SK-N-SH (cell line): ENCODE data around the gene NCS1. TPM values are rescaled to one million over a fixed set of nuclear protein-coding genes. Genes with fewer than 3 reads are reported as not detected.

ENCODE experiments used
- CTCF ChIA-PET: fragments of 300-600, 350-600 bp; formaldehyde crosslinking; extraction: SDS; loops from one replicate; lab custom pipeline; 2021; lab: Yijun Ruan, JAX
- POLR2A ChIA-PET: fragments of 350-600 bp; sonication (Branson Sonifier 250); formaldehyde crosslinking; extraction: SDS; loops from one replicate; lab custom pipeline; 2020; ENCODE audit warnings: antibody characterized with exemption, inconsistent platforms; lab: Yijun Ruan, JAX
- DNase-seq: peaks from one replicate; pipeline ENCODE4 v3.0.0; 2012
- H2AFZ ChIP-seq: fragments of 200-600 bp; sonication (generic); 2 replicates; pipeline ENCODE4 v1.8.1; 2016; ENCODE audit warnings: antibody characterized with exemption, mild to moderate bottlenecking, low read depth
- H3F3A ChIP-seq: fragments of 200-600 bp; sonication (generic); replicated peaks from 2 replicates; pipeline ENCODE3; 2016; ENCODE audit warnings: antibody characterized with exemption, mild to moderate bottlenecking; ENCODE audit not compliant: insufficient read depth
- H3K27ac ChIP-seq, 2 experiments: fragments of 200-500 bp in 1 of 2; fragments of 200-600 bp in 1 of 2; sonication (Bioruptor generic) in 1 of 2; sonication (generic), shearing (Covaris generic) in 1 of 2; 2 replicates each; pipeline versions ENCODE4 v1.5.1 to v1.6.1; 2014 to 2016; ENCODE audit warnings: low read depth in 2 of 2, inconsistent platforms in 1 of 2, low read length in 1 of 2, mild to moderate bottlenecking in 1 of 2, mixed read lengths in 1 of 2
- H3K27me3 ChIP-seq: fragments of 200-600 bp; sonication (generic), shearing (Covaris generic); 2 replicates; pipeline ENCODE4 v1.6.1; 2016; ENCODE audit warnings: mixed run types; ENCODE audit not compliant: insufficient read depth
- H3K36me3 ChIP-seq, 2 experiments: fragments of 200-500 bp in 1 of 2; fragments of 200-600 bp in 1 of 2; sonication (Bioruptor generic) in 1 of 2; sonication (generic) in 1 of 2; replicated peaks in 1 of 2; 2 replicates each; pipeline versions ENCODE3 to v1.5.1; 2014 to 2016; ENCODE audit warnings: low read length in 1 of 2, mild to moderate bottlenecking in 1 of 2; ENCODE audit not compliant: insufficient read depth in 2 of 2, control insufficient read depth in 1 of 2
- H3K4me1 ChIP-seq, 2 experiments: fragments of 200-500 bp in 1 of 2; fragments of 200-600 bp in 1 of 2; sonication (Bioruptor generic) in 1 of 2; sonication (generic), shearing (Covaris generic) in 1 of 2; 2 replicates each; pipeline versions ENCODE4 v1.5.1 to v1.6.1; 2014 to 2016; ENCODE audit warnings: low read depth in 1 of 2, low read length in 1 of 2, mixed run types in 1 of 2; ENCODE audit not compliant: insufficient read depth in 2 of 2, control insufficient read depth in 1 of 2
- H3K4me2 ChIP-seq: fragments of 200-600 bp; sonication (generic), shearing (Covaris generic); 2 replicates; pipeline ENCODE4 v1.6.1; 2017; ENCODE audit warnings: mixed run types
- H3K4me3 ChIP-seq, 2 experiments: fragments of 200-500 bp in 1 of 2; fragments of 200-600 bp in 1 of 2; sonication (Bioruptor generic) in 1 of 2; sonication (generic), shearing (Covaris generic) in 1 of 2; 2 replicates each; pipeline versions ENCODE4 v1.5.1 to v1.8.1; 2014 to 2016; ENCODE audit warnings: low read depth in 2 of 2, inconsistent platforms in 1 of 2, low read length in 1 of 2, mild to moderate bottlenecking in 1 of 2, mixed read lengths in 1 of 2, moderate library complexity in 1 of 2
- H3K79me2 ChIP-seq: fragments of 200-600 bp; sonication (generic); 2 replicates; pipeline ENCODE4 v1.8.1; 2017; ENCODE audit warnings: mild to moderate bottlenecking; ENCODE audit not compliant: insufficient read depth
- H3K9ac ChIP-seq: fragments of 200-600 bp; sonication (generic); 2 replicates; pipeline ENCODE4 v1.6.1; 2017; ENCODE audit warnings: mixed run types
- H3K9me2 ChIP-seq: fragments of 200-600 bp; sonication (generic); 2 replicates; pipeline ENCODE4 v1.6.1; 2017; ENCODE audit warnings: mixed run types
- H3K9me3 ChIP-seq: fragments of 200-600 bp; sonication (generic); 2 replicates; pipeline ENCODE4 v1.6.1; 2017; ENCODE audit warnings: mixed run types, mild to moderate bottlenecking, moderate library complexity
- H4K20me1 ChIP-seq: fragments of 200-600 bp; sonication (generic); 2 replicates; pipeline ENCODE4 v1.6.1; 2017; ENCODE audit warnings: mild to moderate bottlenecking, mixed run types; ENCODE audit not compliant: insufficient read depth
- CTCF ChIP-seq: fragments of 200-600 bp; sonication (generic); IDR thresholded peaks from 2 replicates; pipeline ENCODE4 v1.6.1; 2017; ENCODE audit warnings: antibody characterized with exemption, mild to moderate bottlenecking, moderate library complexity
- ELF1 ChIP-seq: IDR thresholded peaks from 2 replicates; pipeline ENCODE4 v1.4.0; 2012
- FOXJ3 ChIP-seq: sonication (generic); formaldehyde crosslinking; IDR thresholded peaks from 2 replicates; pipeline ENCODE4 v1.5.1; 2020; ENCODE audit warnings: mild to moderate bottlenecking, missing genetic modification reagents
- GABPA ChIP-seq: IDR thresholded peaks from 2 replicates; pipeline ENCODE4 v1.4.0; 2012; ENCODE audit warnings: low read depth, mild to moderate bottlenecking
- MEF2A ChIP-seq: IDR thresholded peaks from 2 replicates; pipeline ENCODE4 v1.4.0; 2012; ENCODE audit warnings: low read depth, borderline replicate concordance
- MXI1 ChIP-seq: IDR thresholded peaks from 2 replicates; pipeline ENCODE4 v1.6.1; 2012; ENCODE audit warnings: mild to moderate bottlenecking, low read depth, low read length, improper control_type of control experiment
- NRF1 ChIP-seq: IDR thresholded peaks from 2 replicates; pipeline ENCODE4 v1.6.1; 2012; ENCODE audit warnings: low read depth, mild to moderate bottlenecking, low read length
- RCOR1 ChIP-seq: fragments of 150-350 bp; IDR thresholded peaks from 2 replicates; pipeline ENCODE4 v1.6.1; 2017; ENCODE audit warnings: antibody characterized with exemption, low read length
- REST ChIP-seq: IDR thresholded peaks from 2 replicates; pipeline ENCODE4 v1.6.1; 2012; ENCODE audit warnings: mild to moderate bottlenecking, low read depth, low read length, moderate library complexity
- SIN3A ChIP-seq: IDR thresholded peaks from 2 replicates; pipeline ENCODE4 v1.6.1; 2012; ENCODE audit warnings: low read depth, mild to moderate bottlenecking, low read length, moderate library complexity, borderline replicate concordance
- TCF12 ChIP-seq: IDR thresholded peaks from 2 replicates; pipeline ENCODE4 v1.4.0; 2012
- TEAD4 ChIP-seq: IDR thresholded peaks from 2 replicates; pipeline ENCODE4 v1.4.0; 2012; ENCODE audit warnings: mild to moderate bottlenecking, borderline replicate concordance; ENCODE audit not compliant: insufficient read depth
- WGBS: methylation state at CpG from one replicate; pipeline ENCODE4 v1.1.6; 2017; ENCODE audit warnings: low lambda C conversion rate; 5-methylcytosine and 5-hydroxymethylcytosine counted together
- polyA plus RNA-seq, 3 experiments: library from polyadenylated mRNA; depleted of rRNA; stranded (reverse); fragments of >200 nt; gene quantifications; 2 replicates each; pipeline ENCODE4 v1.2.3, GENCODE V29; 2012

Gene NCS1
- polyA plus RNA-seq, 1 of the 3 experiments (the other 2 are of a cell fraction) = 40.6 TPM

GRCh38 chr9:130128251-130128650 is 44.0 kb upstream of the NCS1 start:
- H3K27me3 ChIP-seq = no peaks in the 10 kb centered on the region
- H3F3A ChIP-seq = peaks cover 35% of the 10 kb centered on the region
- H3K4me1 ChIP-seq = peaks cover 13 to 21% of the 10 kb centered on the region in 2 experiments
- peak overlapping the region; percentile 40 for H2AFZ ChIP-seq
- H3K27ac ChIP-seq = peak overlapping the region; percentile 77 to 98; a peak in 3 of 4 replicates
- no peaks in the 10 kb centered on the region for H3K9me2 ChIP-seq
- POLR2A ChIA-PET = no interaction called here
- peak overlapping the region; percentile 53 for H3K4me2 ChIP-seq
- no peaks in the 10 kb centered on the region for H4K20me1 ChIP-seq
- H3K9me3 ChIP-seq = no peaks in the 10 kb centered on the region
- TF ChIP-seq CTCF (no peak), FOXJ3 (no peak), MEF2A (no peak), GABPA (no peak), MXI1 (no peak), RCOR1 (no peak), SIN3A (no peak), TCF12 (no peak), TEAD4 (no peak), REST (no peak), ELF1 (no peak), NRF1 (no peak)
- DNase-seq = no peak
- 61% methylated on average over 6 of the region's 6 CpGs for WGBS
- CTCF ChIA-PET = interaction anchor here (1.6 to 1.9 kb wide), 2 partner anchors 21 to 92 kb away, joined by 3 to 6 read pairs; no protein-coding TSS in a partner anchor
- peak overlapping the region; percentile 72 for H3K9ac ChIP-seq
- H3K4me3 ChIP-seq = no peak overlapping the region
- no peaks in the 10 kb centered on the region for H3K79me2 ChIP-seq
- H3K36me3 ChIP-seq = peaks cover 13 to 15% of the 10 kb centered on the region in 2 experiments
